GOT3 (cell line): ENCODE data around the gene HTR2A.
A peak's percentile ranks its signal among the peaks of the same experiment; 100 is the strongest.

Experiments used
- DNase-seq: peaks from one replicate; lab custom pipeline; 2025; ENCODE audit warnings: mixed read lengths; lab: John Stamatoyannopoulos, UW

Gene HTR2A

GRCh38 chr13:46896341-46897137 lies at the start of gene HTR2A:
TSS of gene HTR2A (minus strand) at chr13:46897053. CDS start at chr13:46895906, 1,147 bp downstream.
- no peak for DNase-seq

GRCh38 chr13:46936525-46936924 lies 39.7 kb upstream of the HTR2A start:
- DNase-seq = no peak

- no peak for DNase-seq
These were observed 37.9 kb upstream of the HTR2A start for GRCh38 chr13:46934749-46935148.

- no peak for DNase-seq
These were observed 30.2 kb upstream of the HTR2A start for GRCh38 chr13:46926916-46927590.

DNA sequence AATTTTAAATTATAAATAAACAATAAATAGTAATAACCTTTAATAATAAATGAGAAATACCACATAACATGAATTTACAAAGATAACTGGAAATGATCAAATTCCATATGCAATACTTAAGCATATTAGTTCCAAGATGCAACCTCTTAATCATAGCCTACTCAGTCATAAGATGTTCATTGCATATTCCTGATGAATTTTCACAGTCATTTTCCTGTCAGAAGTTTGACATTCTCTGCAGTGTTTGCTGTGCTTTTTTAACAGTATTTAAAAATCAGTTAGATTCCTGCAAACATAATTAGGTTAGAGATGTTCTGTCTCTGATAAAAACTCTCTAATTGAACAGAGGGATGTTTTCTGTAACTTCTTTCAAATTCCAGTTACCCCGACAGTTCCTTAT lies 28.6 kb upstream of the HTR2A start:
- DNase-seq = no peak

GRCh38 chr13:46914341-46914740 lies 17.5 kb upstream of the HTR2A start:
- DNase-seq = no peak

DNA sequence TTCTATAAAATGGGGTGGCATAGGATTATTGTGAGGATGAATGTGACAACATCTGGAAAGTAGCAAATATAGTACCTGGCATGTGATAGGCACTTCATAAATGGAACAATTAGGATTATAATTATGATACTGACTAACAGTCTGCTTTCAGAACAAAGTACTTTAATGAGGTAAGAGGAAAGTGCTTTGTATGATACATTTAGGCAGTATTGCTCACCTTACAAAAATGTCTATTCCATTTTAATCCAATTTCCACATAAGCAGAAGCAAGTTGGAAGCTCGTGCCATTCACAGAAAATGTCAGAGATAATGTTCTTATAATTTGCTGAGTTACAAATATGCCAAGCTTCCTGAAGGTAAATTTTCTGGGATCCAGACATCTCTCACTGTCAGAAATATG lies 16.9 kb upstream of the HTR2A start:
- DNase-seq = no peak

- no peak for DNase-seq
These were observed 12.2 kb upstream of the HTR2A start for GRCh38 chr13:46909042-46909441.

DNA sequence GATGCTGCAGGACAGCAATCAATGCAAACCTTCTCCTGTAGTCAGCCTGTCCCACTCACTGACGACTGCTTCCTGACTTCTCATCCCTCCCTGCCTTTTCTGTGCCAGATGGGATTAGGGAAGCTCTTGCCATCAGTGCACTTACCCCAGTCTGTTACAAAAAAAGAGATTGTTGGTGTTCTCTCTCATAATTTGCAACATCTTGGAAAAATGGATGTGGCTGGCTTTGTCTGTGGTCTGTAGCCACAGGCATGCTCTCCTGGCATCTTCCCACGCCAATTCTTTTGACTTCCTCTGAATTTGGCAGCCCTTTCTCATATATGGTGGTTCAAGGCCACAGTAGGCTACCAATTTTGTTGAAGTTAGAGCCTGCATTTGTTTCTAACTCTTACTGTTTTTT lies 11.6 kb upstream of the HTR2A start:
- DNase-seq = no peak

DNA sequence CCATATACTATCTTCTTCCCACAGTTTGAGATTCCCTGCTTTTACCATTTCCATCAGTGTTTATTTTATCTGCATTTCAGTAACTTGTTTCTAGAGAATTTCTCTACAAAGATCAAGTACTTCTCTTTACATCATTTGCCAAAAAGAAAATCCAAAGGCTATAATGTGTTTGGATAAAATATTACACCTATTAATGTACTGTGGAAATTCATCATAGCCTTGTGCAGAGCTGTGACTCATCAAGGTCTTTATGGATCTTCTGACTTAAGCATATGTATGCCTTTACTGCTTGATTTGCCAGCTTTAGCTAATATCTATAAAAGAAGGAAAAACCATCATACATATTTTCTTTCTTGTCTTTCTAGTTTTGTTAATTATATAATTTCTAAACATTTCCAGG lies 9.6 kb upstream of the HTR2A start:
- no peak for DNase-seq

DNA sequence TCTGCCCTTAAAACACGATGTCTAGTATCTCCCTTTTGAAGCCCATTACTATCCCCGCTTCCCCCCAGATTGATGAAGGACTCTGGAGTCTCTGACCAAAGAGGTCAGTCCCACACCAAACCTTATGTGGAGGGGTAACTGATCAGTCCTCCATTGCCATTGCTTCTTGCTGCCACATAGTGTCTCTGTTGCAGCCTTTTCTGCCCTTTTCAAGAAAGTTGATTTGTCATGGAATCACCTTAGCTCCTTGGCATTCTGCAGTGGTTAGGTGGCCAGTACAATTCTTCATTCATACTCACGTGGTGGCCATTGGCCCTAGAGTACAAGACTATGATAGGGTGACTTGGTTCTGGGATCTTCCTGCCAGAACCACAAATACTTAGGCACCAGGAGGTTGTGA lies 8.4 kb upstream of the HTR2A start:
- DNase-seq = no peak

DNA sequence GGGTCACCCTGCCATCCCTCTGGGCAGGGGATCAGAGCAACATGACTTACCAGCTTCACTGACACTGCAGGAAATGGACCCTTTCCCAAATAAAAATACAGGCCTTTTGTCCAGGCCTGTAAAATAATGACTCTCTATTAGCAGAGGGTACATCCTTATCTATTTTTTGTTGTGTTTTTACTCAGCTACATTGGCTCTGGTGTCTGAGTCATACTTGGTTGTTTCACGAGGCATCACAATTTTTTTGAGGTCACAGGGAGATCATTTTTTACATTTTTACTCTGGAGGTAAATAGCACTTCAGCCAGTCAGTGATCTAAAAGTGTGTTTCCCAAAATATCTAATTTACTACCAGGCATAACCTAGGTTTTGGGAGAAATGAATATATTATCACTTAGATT lies 6.9 kb upstream of the HTR2A start:
- DNase-seq = no peak

GRCh38 chr13:46901721-46902120 lies 4.9 kb upstream of the HTR2A start:
- DNase-seq = no peak

GRCh38 chr13:46899801-46900200 lies 2.9 kb upstream of the HTR2A start:
- no peak for DNase-seq

GRCh38 chr13:46895381-46895780 lies 1.5 kb downstream of the HTR2A start:
- DNase-seq = no peak

DNA sequence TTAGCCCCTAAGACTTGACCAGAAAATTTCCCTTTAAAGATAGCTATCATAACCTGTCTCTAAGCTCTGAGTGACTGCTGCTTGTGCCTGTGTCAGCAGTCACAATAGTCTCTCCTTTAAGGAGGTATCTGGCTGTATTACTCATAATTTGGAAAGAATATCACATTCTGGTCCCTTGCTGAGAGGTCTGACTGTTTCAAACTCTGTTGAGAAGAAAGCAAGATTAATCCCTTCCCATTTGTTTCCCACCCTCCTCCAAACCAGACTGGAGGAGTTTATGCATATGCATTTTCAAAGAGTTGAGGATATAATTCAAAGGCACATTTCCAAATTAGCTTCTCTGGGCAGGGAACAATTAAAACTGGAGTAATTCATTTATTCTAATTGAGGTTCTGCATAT lies 2.3 kb downstream of the HTR2A start:
- no peak for DNase-seq

- DNase-seq = peak; percentile 7
These were observed 2.9 kb downstream of the HTR2A start for GRCh38 chr13:46893798-46894560.

- no peak for DNase-seq
These were observed 3.6 kb downstream of the HTR2A start for GRCh38 chr13:46893221-46893740.

DNA sequence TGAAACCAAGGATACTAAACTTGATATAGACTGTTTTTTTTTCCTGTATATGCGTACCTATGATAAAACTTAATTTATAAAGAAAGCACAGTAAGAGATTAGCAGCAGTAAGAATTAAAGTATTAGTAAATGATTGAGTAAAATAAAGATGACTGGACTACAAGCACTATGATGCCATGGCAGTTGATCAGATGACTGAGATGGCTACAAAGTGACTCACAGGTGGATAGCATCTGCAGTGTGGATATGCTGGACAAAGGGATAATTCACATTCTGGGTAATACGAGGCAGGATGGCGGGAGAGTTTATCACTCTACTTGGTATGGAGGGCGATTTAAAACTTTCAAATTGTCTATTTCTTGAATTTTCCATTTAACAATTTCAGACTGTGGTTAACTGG lies 11.8 kb downstream of the HTR2A start:
- DNase-seq = no peak

DNA sequence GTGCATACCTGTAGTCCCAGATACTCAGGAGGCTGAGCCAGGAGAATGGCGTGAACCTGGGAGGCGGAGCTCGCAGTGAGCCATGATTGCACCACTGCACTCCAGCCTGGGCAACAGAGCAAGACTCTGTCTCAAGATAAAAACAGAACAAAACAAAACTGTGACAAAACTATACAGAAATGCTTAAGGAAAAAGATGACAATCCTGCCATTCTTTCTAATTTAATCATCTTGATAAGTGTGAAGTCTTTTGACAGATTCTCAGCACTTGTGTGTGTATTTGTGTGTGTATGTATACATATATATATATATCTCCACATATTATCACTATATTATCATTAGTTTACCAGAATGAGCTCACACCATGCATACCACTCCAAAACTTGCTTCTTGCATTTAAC lies 12.3 kb downstream of the HTR2A start:
- DNase-seq = no peak

DNA sequence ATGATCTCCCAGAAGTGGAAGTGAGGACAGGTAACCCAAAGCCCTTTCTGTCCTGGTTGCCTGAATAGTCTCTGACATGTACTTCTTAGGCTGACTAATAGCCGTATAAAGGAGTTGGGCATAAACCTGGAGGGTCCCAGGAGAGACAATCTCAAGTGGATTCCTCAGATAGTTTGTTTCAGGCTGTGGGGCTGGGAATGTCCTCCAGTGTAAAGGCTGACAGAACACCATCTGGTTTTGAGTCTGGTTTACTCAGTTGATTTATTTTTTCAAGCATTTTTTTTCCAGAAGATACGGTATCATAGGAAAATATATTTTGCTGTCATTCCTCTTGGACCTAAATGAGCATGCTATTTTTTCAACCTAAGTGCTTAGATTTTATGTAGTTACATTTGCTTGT lies 15.2 kb downstream of the HTR2A start:
- no peak for DNase-seq

GRCh38 chr13:46874006-46874405 lies 22.8 kb downstream of the HTR2A start:
- DNase-seq = no peak

DNA sequence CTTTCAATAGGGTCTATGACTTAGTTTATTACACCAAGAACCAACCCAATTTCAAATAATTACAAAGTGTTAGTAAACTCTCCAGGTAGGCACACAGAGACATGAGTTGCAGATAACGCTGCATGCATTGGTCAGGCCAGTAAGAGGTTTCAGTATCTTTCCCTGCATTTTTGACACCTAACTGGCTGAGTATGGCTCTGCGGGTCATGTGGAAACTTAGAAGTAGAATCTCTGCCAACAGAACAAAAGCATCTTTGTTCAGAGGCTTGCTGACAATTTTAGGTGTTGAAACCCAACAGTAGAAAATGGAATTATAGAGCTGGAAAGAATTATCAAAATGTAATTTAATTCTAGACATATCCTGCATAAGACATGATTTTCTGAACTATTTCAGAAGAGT lies 25.3 kb downstream of the HTR2A start:
- no peak for DNase-seq
